IgD-negative memory B cell (primary cell): Measurements from ENCODE around the gene ASB11. TPM values are rescaled to one million over a fixed set of nuclear protein-coding genes. Genes with fewer than 3 reads are reported as not detected.
"Not testable (repeated sequence)": the region's sequence is repeated elsewhere in the genome, so short reads cannot be mapped to it uniquely, and the experiment has no call there.

ENCODE experiments used
- H3K27ac Mint-ChIP-seq, 3 donors: one replicate each; pipeline ENCODE4 v1.8.0; 2020 to 2022; ENCODE audit warnings: mild to moderate bottlenecking in 3 of 3, mixed read lengths in 3 of 3, moderate library complexity in 1 of 3
- H3K27me3 Mint-ChIP-seq: one replicate; pipeline ENCODE4 v1.8.0; 2021; ENCODE audit warnings: mixed read lengths
- H3K36me3 Mint-ChIP-seq: one replicate; pipeline ENCODE4 v1.8.0; 2020; ENCODE audit warnings: mild to moderate bottlenecking, mixed read lengths
- H3K4me1 Mint-ChIP-seq, 3 donors: one replicate each; pipeline ENCODE4 v1.8.0; 2020 to 2022; ENCODE audit warnings: mixed read lengths in 3 of 3, mild to moderate bottlenecking in 1 of 3
- H3K4me3 Mint-ChIP-seq, 4 donors: one replicate each; pipeline ENCODE4 v1.8.0; 2020 to 2022; ENCODE audit warnings: mild to moderate bottlenecking in 4 of 4, mixed read lengths in 4 of 4, moderate library complexity in 3 of 4
- H3K9me3 Mint-ChIP-seq, 3 donors: one replicate each; pipeline ENCODE4 v1.8.0; 2020 to 2021; ENCODE audit warnings: mixed read lengths in 3 of 3, mild to moderate bottlenecking in 1 of 3
- polyA plus RNA-seq: library from polyadenylated mRNA; unstranded; fragments of 300-500 nt; fragmentation: Illumina TruSeq; gene quantifications from one replicate; pipeline ENCODE4 v1.2.3, GENCODE V29; 2021

ASB11 gene
- polyA plus RNA-seq, 1 donor from 2014 or later, result not detected

- Mint-ChIP-seq H3K4me3 (no peak overlapping the region), H3K9me3 (no peaks in the 10 kb centered on the region), H3K36me3 (peaks cover 1% of the 10 kb centered on the region), H3K27me3 (peaks cover 1% of the 10 kb centered on the region), H3K4me1 (no peaks in the 10 kb centered on the region), H3K27ac (no peak overlapping the region)
Observed at GRCh38 chrX:15322472-15322871, 7.0 kb upstream of the ASB11 start.

DNA sequence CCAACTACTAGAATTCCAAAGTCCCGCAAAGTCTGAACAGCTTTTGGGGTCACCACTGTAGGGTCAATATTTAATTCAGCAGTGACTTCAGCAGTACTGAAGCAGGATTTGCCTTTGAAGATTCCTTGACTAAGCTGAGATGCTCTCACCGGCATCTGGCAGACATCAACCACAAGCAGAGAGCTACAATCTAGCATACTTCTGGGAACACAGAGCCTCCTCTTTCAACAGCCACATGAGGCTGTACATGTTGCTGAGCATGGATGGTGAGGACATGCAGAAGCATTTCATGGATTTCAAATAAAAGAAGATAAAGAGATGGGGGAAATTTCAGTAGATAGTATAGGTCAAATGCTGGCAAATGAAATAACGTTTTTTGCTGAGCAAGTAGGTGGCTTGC is 6.6 kb upstream of the ASB11 start:
- Mint-ChIP-seq H3K4me1 (no peaks in the 10 kb centered on the region), H3K27me3 (peaks cover 1% of the 10 kb centered on the region), H3K27ac (no peak overlapping the region), H3K9me3 (no peaks in the 10 kb centered on the region), H3K4me3 (peak overlapping the region in 1 of 4 donors; percentile 48), H3K36me3 (peaks cover 1% of the 10 kb centered on the region)

- H3K4me1 Mint-ChIP-seq, result no peaks in the 10 kb centered on the region
- no peaks in the 10 kb centered on the region for H3K9me3 Mint-ChIP-seq
- no peak overlapping the region for H3K4me3 Mint-ChIP-seq
- H3K27ac Mint-ChIP-seq, result peak overlapping the region in 1 of 3 donors; percentile 67
- H3K36me3 Mint-ChIP-seq, result peaks cover 1% of the 10 kb centered on the region
- H3K27me3 Mint-ChIP-seq, result peaks cover 1% of the 10 kb centered on the region
Observed at GRCh38 chrX:15321447-15321846, 6.0 kb upstream of the ASB11 start.

DNA sequence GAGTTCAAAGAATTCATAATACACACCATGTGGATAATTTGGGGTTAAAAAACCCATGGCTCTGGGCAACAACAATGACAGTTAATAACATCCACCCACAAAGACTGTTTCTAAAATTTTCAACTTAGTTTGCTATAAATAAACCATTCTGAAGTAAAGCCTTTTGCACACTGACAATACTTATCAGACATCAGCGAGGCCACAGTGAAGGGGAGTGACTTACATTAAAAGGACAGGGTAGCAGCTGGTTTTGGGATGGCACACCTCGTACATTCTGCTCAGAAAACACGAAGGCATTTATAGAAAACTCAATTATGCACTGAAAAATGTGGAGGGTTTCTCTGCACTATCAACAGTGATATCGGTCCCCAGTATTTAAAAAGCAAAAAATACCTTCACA is 4.9 kb upstream of the ASB11 start:
- Mint-ChIP-seq H3K4me1 (no peaks in the 10 kb centered on the region), H3K27ac (no peak overlapping the region), H3K9me3 (no peaks in the 10 kb centered on the region)

GRCh38 chrX:15319075-15319474 is 3.6 kb upstream of the ASB11 start:
- no peak overlapping the region for H3K4me3 Mint-ChIP-seq
- no peaks in the 10 kb centered on the region for H3K4me1 Mint-ChIP-seq
- peaks cover 1% of the 10 kb centered on the region for H3K36me3 Mint-ChIP-seq

More for the DNA sequence above, 4.9 kb upstream of the ASB11 start:
- H3K36me3 Mint-ChIP-seq, result peaks cover 1% of the 10 kb centered on the region
- no peak overlapping the region for H3K4me3 Mint-ChIP-seq
- peaks cover 1% of the 10 kb centered on the region for H3K27me3 Mint-ChIP-seq

GRCh38 chrX:15314472-15314871 is 968 bp downstream of the ASB11 start:
- Mint-ChIP-seq H3K36me3 (no peaks in the 10 kb centered on the region), H3K27ac (no peak overlapping the region), H3K4me3 (no peak overlapping the region), H3K9me3 (no peaks in the 10 kb centered on the region), H3K27me3 (no peaks in the 10 kb centered on the region), H3K4me1 (no peaks in the 10 kb centered on the region)

More at GRCh38 chrX:15319075-15319474, 3.6 kb upstream of the ASB11 start:
- Mint-ChIP-seq H3K27me3 (peaks cover 1% of the 10 kb centered on the region), H3K27ac (no peak overlapping the region), H3K9me3 (no peaks in the 10 kb centered on the region)

DNA sequence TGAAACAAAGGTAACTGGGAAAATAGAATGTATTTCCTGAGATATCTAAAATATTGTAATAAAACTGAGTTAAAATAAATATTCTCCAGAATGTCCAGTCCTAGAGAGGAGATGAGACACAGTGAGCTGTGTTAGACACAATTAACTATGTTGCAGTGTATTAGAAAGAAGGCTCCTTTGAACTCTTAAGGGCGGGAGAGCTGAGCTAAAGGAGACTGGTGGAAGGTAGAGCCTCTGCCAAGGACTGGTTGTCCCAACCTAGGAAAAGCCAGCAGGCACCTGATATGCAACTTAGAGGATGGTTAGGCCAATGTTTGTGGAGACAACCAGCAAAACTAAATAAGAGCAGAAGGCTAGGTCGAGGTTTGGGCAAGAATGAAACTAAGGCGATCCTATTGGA is 4.3 kb downstream of the ASB11 start:
- no peak overlapping the region for H3K27ac Mint-ChIP-seq
- H3K36me3 Mint-ChIP-seq, result no peaks in the 10 kb centered on the region
- no peak overlapping the region for H3K4me3 Mint-ChIP-seq
- H3K27me3 Mint-ChIP-seq, result peaks cover 1% of the 10 kb centered on the region
- no peaks in the 10 kb centered on the region for H3K4me1 Mint-ChIP-seq
- no peaks in the 10 kb centered on the region for H3K9me3 Mint-ChIP-seq

- Mint-ChIP-seq H3K36me3 (no peaks in the 10 kb centered on the region), H3K27me3 (peaks cover 3% of the 10 kb centered on the region), H3K9me3 (no peaks in the 10 kb centered on the region), H3K4me1 (no peaks in the 10 kb centered on the region), H3K4me3 (no peak overlapping the region), H3K27ac (no peak overlapping the region)
Observed at GRCh38 chrX:15310117-15310516, 5.3 kb downstream of the ASB11 start.

DNA sequence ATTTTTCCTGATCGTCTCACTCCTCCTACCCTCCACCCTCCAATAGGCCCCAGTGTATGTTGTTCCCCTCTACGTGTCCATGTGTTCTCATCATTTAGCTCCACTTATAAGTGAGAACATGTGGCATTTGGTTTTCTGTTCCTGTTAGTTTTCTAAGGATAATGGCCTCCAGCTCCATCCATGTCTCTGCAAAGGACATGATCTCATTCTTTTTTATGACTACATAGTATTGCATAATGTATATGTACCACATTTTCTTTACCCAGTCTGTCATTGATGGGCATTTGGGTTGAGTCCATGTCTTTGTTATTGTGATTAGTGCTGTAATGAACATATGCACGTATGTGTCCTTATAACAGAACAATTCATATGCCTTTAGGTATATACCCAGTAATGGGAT is 9.5 kb downstream of the ASB11 start:
- H3K4me1 Mint-ChIP-seq, H3K4me3 Mint-ChIP-seq, H3K9me3 Mint-ChIP-seq, H3K27ac Mint-ChIP-seq, H3K27me3 Mint-ChIP-seq, H3K36me3 Mint-ChIP-seq: not testable (repeated sequence)

GRCh38 chrX:15301924-15302323 is 13.5 kb downstream of the ASB11 start:
- Mint-ChIP-seq H3K27me3 (peaks cover 7% of the 10 kb centered on the region), H3K36me3 (no peaks in the 10 kb centered on the region)

GRCh38 chrX:15299941-15300851 is 15.2 kb downstream of the ASB11 start:
- H3K9me3 Mint-ChIP-seq, result no peaks in the 10 kb centered on the region
- no peak overlapping the region for H3K4me3 Mint-ChIP-seq
- H3K27me3 Mint-ChIP-seq, result peaks cover 4% of the 10 kb centered on the region
- H3K4me1 Mint-ChIP-seq, result peaks cover 0 to 3% (median 1%) of the 10 kb centered on the region in 3 donors
- no peaks in the 10 kb centered on the region for H3K36me3 Mint-ChIP-seq
- H3K27ac Mint-ChIP-seq, result no peak overlapping the region

More at GRCh38 chrX:15301924-15302323, 13.5 kb downstream of the ASB11 start:
- Mint-ChIP-seq H3K4me1 (peaks cover 0 to 3% (median 1%) of the 10 kb centered on the region in 3 donors), H3K4me3 (no peak overlapping the region), H3K9me3 (no peaks in the 10 kb centered on the region), H3K27ac (no peak overlapping the region)

DNA sequence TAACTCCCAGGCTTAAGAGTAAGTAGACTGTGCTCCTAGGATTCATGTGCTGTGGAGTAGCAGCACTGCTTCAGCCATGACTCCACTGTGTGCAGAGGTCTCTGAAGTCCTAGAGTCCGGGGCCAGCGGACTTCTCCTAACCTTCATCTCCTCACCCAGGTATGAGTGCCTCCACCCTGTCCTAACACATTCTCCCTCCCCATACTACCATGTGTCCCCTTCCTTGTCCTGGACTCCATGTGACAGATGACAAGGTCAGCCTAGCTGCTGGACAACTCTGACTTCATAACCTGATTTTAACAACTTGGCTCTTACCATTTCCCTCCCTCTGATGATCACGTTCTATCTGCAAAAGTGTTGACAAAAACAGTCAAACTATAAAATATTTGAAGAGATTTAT is 16.7 kb downstream of the ASB11 start:
- peaks cover 0 to 3% (median 1%) of the 10 kb centered on the region in 3 donors for H3K4me1 Mint-ChIP-seq
- H3K27me3 Mint-ChIP-seq, result peaks cover 3% of the 10 kb centered on the region
- no peak overlapping the region for H3K4me3 Mint-ChIP-seq
- H3K36me3 Mint-ChIP-seq, result no peaks in the 10 kb centered on the region
- no peak overlapping the region for H3K27ac Mint-ChIP-seq
- H3K9me3 Mint-ChIP-seq, result no peaks in the 10 kb centered on the region

DNA sequence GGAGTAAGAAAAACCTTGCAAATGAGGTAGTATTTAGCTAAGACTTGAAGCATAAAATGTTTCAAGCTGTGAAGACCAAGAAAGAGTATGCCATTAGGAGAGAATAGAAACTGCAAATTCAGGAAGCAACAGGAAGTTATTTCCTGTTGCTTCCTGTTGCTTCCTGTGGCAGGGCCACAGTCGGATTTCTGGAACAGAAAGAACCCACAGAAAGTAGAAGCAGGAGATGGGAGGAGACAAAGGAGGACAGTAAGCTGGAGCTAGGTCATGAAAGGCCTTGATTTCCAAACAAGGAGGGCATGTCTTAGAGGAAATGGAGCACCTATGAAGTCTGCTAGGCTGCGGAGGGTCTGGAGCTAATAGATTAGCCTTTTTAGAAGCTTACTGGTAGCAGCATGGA is 17.2 kb downstream of the ASB11 start:
- H3K4me1 Mint-ChIP-seq, result peaks cover 0 to 3% (median 1%) of the 10 kb centered on the region in 3 donors
- peaks cover 3% of the 10 kb centered on the region for H3K27me3 Mint-ChIP-seq
- no peak overlapping the region for H3K4me3 Mint-ChIP-seq
- peaks cover 2% of the 10 kb centered on the region for H3K36me3 Mint-ChIP-seq
- H3K27ac Mint-ChIP-seq, result no peak overlapping the region
- H3K9me3 Mint-ChIP-seq, result peaks cover 0 to 2% (median 0%) of the 10 kb centered on the region in 3 donors

DNA sequence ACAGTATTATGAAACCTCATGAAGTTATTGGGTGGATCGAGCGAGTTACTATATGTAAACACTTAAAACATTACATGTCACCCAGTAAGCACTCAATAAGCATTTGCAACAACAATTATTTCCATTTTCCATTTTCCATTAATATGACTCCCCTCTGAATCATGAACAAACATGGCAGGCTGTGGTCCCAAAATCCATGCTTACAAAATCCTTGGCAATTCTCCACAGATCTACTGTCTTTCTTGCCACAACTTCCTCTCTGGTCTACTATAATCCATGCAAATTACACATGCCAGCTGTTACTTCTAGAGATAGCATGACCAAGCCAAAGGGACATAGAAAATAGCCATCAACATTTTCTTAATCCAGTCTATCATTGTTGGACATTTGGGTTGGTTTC is 22.0 kb downstream of the ASB11 start:
- Mint-ChIP-seq H3K9me3 (peaks cover 0 to 2% (median 0%) of the 10 kb centered on the region in 3 donors), H3K27ac (no peak overlapping the region), H3K27me3 (no peaks in the 10 kb centered on the region), H3K4me3 (no peak overlapping the region), H3K4me1 (no peaks in the 10 kb centered on the region), H3K36me3 (peaks cover 2% of the 10 kb centered on the region)

GRCh38 chrX:15292861-15293260 is 22.6 kb downstream of the ASB11 start:
- Mint-ChIP-seq H3K36me3 (peaks cover 2% of the 10 kb centered on the region), H3K27me3 (no peaks in the 10 kb centered on the region), H3K9me3 (peaks cover 0 to 2% (median 0%) of the 10 kb centered on the region in 3 donors), H3K4me3 (no peak overlapping the region), H3K27ac (no peak overlapping the region), H3K4me1 (no peaks in the 10 kb centered on the region)

- H3K9me3 Mint-ChIP-seq, result peaks cover 0 to 2% (median 0%) of the 10 kb centered on the region in 3 donors
- peaks cover 2% of the 10 kb centered on the region for H3K36me3 Mint-ChIP-seq
- H3K4me1 Mint-ChIP-seq, result no peaks in the 10 kb centered on the region
- peaks cover 2% of the 10 kb centered on the region for H3K27me3 Mint-ChIP-seq
- no peak overlapping the region for H3K27ac Mint-ChIP-seq
- no peak overlapping the region for H3K4me3 Mint-ChIP-seq
Observed at GRCh38 chrX:15277604-15278003, 37.8 kb downstream of the ASB11 start.
